ENCODE results near the gene THOP1.

Gene THOP1

DNA sequence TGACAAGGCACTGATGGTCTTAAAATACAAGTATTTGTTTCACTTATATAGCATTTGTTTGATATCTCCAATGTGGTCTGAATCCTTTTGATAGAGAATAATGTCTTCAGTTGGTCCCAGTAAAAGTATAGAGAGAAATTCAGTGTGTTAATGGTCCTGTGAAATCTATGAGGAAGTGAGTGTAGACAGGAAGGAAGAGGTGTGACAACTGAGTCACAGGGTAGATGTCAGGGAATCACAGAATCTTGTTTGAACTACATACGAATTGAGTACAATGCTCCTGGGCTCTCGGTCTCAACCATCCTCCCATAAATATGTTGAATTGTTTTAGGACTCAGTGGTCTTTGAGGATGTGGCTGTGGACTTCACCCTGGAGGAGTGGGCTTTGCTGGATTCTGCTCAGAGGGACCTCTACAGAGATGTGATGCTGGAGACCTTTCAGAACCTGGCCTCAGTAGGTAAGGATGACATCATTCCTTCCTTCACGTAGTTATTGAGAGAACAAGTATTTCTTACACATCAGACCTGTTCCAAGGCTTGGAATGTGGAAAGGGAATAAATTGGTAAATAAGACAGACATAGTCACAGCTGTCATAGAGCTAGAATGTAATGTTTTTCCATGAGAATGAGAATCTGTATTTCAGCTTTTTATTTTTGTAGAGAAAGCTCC, 65.1 kb downstream of the THOP1 start:
- no peak for DNase-seq
- no peaks in the 10 kb centered on the region for H3K27me3 Mint-ChIP-seq
- peaks cover 75% of the 10 kb centered on the region for H3K36me3 Mint-ChIP-seq (ENCODE audit: low read depth)
- H3K27ac Mint-ChIP-seq: peak overlapping the region; percentile 53
- H3K4me1 Mint-ChIP-seq (ENCODE audit: low read depth): peaks cover 14% of the 10 kb centered on the region
- H3K9me3 Mint-ChIP-seq: peaks cover 50% of the 10 kb centered on the region
- no peak overlapping the region for H3K4me3 Mint-ChIP-seq

DNA sequence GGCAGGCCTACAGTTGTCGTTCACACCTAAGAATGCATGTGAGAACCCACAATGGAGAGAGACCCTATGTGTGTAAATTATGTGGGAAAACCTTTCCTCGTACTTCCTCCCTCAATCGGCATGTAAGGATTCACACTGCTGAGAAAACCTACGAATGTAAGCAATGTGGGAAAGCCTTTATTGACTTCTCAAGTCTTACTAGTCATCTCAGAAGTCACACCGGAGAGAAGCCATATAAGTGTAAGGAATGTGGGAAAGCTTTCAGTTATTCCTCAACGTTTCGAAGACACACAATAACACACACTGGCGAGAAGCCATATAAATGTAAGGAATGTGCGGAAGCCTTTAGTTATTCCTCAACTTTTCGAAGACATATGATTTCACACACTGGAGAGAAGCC, 67.3 kb downstream of the THOP1 start:
- no peak overlapping the region for H3K4me3 Mint-ChIP-seq
- H3K4me1 Mint-ChIP-seq (ENCODE audit: low read depth): peaks cover 27% of the 10 kb centered on the region
- no peak for DNase-seq
- H3K9me3 Mint-ChIP-seq: peaks cover 59% of the 10 kb centered on the region
- H3K27ac Mint-ChIP-seq: no peak overlapping the region
- H3K27me3 Mint-ChIP-seq: no peaks in the 10 kb centered on the region
- H3K36me3 Mint-ChIP-seq (ENCODE audit: low read depth): peaks cover 70% of the 10 kb centered on the region

DNA sequence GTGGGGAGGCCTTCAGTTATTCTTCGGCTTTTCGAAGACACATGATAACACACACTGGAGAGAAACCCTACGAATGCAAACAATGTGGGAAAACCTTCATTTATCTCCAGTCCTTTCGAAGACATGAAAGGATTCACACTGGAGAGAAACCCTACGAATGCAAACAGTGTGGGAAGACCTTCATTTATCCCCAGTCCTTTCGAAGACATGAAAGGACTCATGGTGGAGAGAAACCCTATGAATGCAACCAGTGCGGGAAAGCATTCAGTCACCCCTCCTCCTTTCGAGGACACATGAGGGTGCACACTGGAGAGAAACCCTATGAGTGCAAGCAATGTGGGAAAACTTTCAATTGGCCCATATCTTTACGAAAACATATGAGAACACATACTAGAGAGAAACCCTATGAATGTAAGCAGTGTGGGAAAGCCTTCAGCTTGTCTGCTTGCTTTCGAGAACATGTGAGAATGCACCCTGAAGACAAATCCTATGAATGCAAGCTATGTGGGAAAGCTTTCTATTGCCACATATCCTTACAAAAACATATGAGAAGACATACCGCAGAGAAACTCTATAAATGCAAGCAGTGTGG, 67.8 kb downstream of the THOP1 start:
- H3K27ac Mint-ChIP-seq: no peak overlapping the region
- no peaks in the 10 kb centered on the region for H3K27me3 Mint-ChIP-seq
- H3K4me3 Mint-ChIP-seq: no peak overlapping the region
- peaks cover 70% of the 10 kb centered on the region for H3K36me3 Mint-ChIP-seq (ENCODE audit: low read depth)
- H3K4me1 Mint-ChIP-seq (ENCODE audit: low read depth): peaks cover 30% of the 10 kb centered on the region
- H3K9me3 Mint-ChIP-seq: peaks cover 58% of the 10 kb centered on the region
- no peak for DNase-seq

DNA sequence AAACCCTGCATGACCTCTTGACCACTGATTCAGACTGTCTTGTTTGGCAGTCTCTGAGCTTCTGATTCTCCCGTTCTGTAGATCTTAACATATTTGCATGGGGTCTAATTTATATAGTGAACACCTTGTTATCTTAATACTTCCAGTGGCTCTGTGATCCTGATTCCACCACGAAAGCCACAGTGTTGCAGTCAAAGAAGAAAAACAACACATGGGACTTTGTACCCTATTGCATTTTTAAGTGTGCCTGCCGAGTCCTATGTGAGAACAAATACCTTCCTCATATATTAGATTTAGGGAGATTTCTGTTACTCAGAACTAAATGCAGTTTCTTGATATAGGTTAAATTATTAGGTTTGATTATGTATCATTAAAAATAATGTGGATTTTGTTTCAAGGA, 69.5 kb downstream of the THOP1 start:
- H3K27me3 Mint-ChIP-seq: no peaks in the 10 kb centered on the region
- peaks cover 56% of the 10 kb centered on the region for H3K9me3 Mint-ChIP-seq
- no peak for DNase-seq
- peaks cover 65% of the 10 kb centered on the region for H3K36me3 Mint-ChIP-seq (ENCODE audit: low read depth)
- H3K4me1 Mint-ChIP-seq (ENCODE audit: low read depth): peaks cover 30% of the 10 kb centered on the region
- H3K27ac Mint-ChIP-seq: no peak overlapping the region
- no peak overlapping the region for H3K4me3 Mint-ChIP-seq

- H3K4me1 Mint-ChIP-seq (ENCODE audit: low read depth): peaks cover 21% of the 10 kb centered on the region
- H3K9me3 Mint-ChIP-seq: peaks cover 43% of the 10 kb centered on the region
- H3K4me3 Mint-ChIP-seq: no peak overlapping the region
- peak overlapping the region; percentile 20 for H3K27ac Mint-ChIP-seq
- H3K36me3 Mint-ChIP-seq (ENCODE audit: low read depth): peaks cover 48% of the 10 kb centered on the region
- no peak for DNase-seq
- H3K27me3 Mint-ChIP-seq: no peaks in the 10 kb centered on the region
Observed at GRCh38 chr19:2856457-2857050, 71.3 kb downstream of the THOP1 start.

- no peak overlapping the region for H3K27ac Mint-ChIP-seq
- H3K4me3 Mint-ChIP-seq: no peak overlapping the region
Observed at GRCh38 chr19:2858864-2859263, 73.6 kb downstream of the THOP1 start.

DNA sequence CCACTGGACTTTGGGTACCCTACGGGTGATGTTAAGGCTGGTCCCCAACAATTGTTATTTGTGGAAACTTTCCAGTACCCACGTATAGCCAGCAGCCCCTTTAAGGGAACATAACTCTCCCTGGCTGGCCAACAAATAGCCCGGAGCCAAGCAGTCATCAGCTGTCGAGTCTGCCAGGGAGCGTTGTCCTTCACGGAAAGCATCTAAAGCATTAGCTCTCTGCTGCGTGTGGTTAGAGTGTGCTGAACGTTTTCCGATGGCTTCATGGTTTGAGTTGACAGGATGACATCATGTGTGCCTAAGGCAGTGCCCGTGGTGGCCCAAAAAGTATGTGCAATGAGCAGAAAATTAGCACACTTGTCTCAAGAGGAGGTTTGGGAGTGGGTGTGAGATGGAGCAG, 78.5 kb downstream of the THOP1 start:
- H3K27me3 Mint-ChIP-seq: no peaks in the 10 kb centered on the region
- H3K4me1 Mint-ChIP-seq (ENCODE audit: low read depth): no peaks in the 10 kb centered on the region
- H3K36me3 Mint-ChIP-seq (ENCODE audit: low read depth): no peaks in the 10 kb centered on the region
- DNase-seq: no peak
- H3K9me3 Mint-ChIP-seq: no peaks in the 10 kb centered on the region
- no peak overlapping the region for H3K4me3 Mint-ChIP-seq
- no peak overlapping the region for H3K27ac Mint-ChIP-seq

More at GRCh38 chr19:2858864-2859263, 73.6 kb downstream of the THOP1 start:
- Mint-ChIP-seq H3K9me3 (peaks cover 21% of the 10 kb centered on the region), H3K4me1 (ENCODE audit: low read depth) (peaks cover 21% of the 10 kb centered on the region), H3K27me3 (no peaks in the 10 kb centered on the region), H3K36me3 (ENCODE audit: low read depth) (peaks cover 25% of the 10 kb centered on the region)
- DNase-seq: no peak

Data from activated T-cell treated with anti-CD3 and anti-CD28 coated beads, Interleukin-2, amount 50 U/mL, for 24 hours (primary cell).